Karpas-422 (cell line): ENCODE results near the gene DBF4B. TPM values are rescaled to one million over a fixed set of nuclear protein-coding genes. Genes with fewer than 3 reads are reported as not detected.
A peak's percentile ranks its signal among the peaks of the same experiment; 100 is the strongest.

Source experiments
- DNase-seq: peaks from one replicate; pipeline ENCODE4 v3.0.0-alpha.2; 2015
- H2AFZ ChIP-seq: fragments of 200-600 bp; sonication (generic); 2 replicates; pipeline ENCODE4 v1.6.1; 2014; ENCODE audit warnings: antibody characterized with exemption, low read length, mixed read lengths
- H3K27ac ChIP-seq: fragments of 200-600 bp; sonication (generic); 2 replicates; pipeline ENCODE4 v1.5.1; 2014; ENCODE audit warnings: mild to moderate bottlenecking, low read length, moderate library complexity
- H3K27me3 ChIP-seq: fragments of 200-600 bp; sonication (generic); 2 replicates; pipeline ENCODE4 v1.6.1; 2014; ENCODE audit warnings: low read length, mixed read lengths
- H3K36me3 ChIP-seq: fragments of 200-600 bp; sonication (generic); 2 replicates; pipeline ENCODE4 v1.6.1; 2014; ENCODE audit warnings: low read length, mixed read lengths; ENCODE audit not compliant: insufficient read depth
- H3K4me1 ChIP-seq: fragments of 200-600 bp; sonication (generic); 2 replicates; pipeline ENCODE4 v1.6.1; 2014; ENCODE audit warnings: mild to moderate bottlenecking, low read length, mixed read lengths
- H3K4me2 ChIP-seq: fragments of 200-600 bp; sonication (generic); 2 replicates; pipeline ENCODE4 v1.6.1; 2014; ENCODE audit warnings: low read length, low read depth, mild to moderate bottlenecking; ENCODE audit not compliant: poor library complexity, severe bottlenecking
- H3K4me3 ChIP-seq: fragments of 200-600 bp; sonication (generic); 2 replicates; pipeline ENCODE4 v1.5.1; 2014; ENCODE audit warnings: mild to moderate bottlenecking, antibody characterized with exemption, low read length, mixed read lengths
- H3K79me2 ChIP-seq: fragments of 200-600 bp; sonication (generic); 2 replicates; pipeline ENCODE4 v1.6.1; 2014; ENCODE audit warnings: mild to moderate bottlenecking, low read length, mixed read lengths
- H3K9ac ChIP-seq: fragments of 200-600 bp; sonication (generic); 2 replicates; pipeline ENCODE4 v1.6.0; 2014; ENCODE audit warnings: low read length
- H3K9me2 ChIP-seq: fragments of 200-600 bp; sonication (generic), shearing (Covaris generic); replicated peaks from 2 replicates; pipeline ENCODE4 v1.6.0; 2014; ENCODE audit warnings: mild to moderate bottlenecking, low read length, moderate library complexity; ENCODE audit not compliant: insufficient read depth
- H3K9me3 ChIP-seq: fragments of 300-700, 200-600 bp; sonication (generic); 2 replicates; pipeline ENCODE4 v1.6.1; 2014; ENCODE audit warnings: low read length, mixed read lengths
- H4K20me1 ChIP-seq: fragments of 200-600 bp; sonication (generic); 2 replicates; pipeline ENCODE4 v1.6.1; 2014; ENCODE audit warnings: mild to moderate bottlenecking, antibody characterized with exemption, low read length, low read depth; ENCODE audit not compliant: insufficient read depth
- total RNA-seq: library from RNA; depleted of rRNA; stranded (reverse); fragments of >200 nt; shearing (Covaris generic); gene quantifications from 2 replicates; pipeline ENCODE4 v1.2.3, GENCODE V29; 2014; ENCODE audit warnings: low replicate concordance; rRNA removed

The DBF4B gene, protein sequence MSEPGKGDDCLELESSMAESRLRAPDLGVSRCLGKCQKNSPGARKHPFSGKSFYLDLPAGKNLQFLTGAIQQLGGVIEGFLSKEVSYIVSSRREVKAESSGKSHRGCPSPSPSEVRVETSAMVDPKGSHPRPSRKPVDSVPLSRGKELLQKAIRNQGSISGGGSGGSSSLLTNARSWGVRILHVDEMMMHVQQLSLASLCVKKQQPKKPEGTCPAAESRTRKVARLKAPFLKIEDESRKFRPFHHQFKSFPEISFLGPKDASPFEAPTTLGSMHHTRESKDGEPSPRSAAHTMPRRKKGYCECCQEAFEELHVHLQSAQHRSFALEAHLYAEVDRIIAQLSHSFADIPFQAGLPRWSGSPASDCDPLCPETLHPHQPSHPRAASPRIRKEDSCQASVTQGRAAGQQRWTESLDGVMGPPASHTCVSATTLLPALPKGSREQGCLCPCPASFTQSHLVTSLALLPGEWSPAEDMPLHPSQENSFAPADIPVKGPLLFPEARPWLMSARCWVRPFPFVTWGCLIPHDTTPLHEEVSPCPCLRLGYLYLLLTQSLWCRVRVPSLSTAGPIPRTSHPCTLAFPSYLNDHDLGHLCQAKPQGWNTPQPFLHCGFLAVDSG
- total RNA-seq, result 11.6 and 16.2 TPM in 2 replicates

DNA sequence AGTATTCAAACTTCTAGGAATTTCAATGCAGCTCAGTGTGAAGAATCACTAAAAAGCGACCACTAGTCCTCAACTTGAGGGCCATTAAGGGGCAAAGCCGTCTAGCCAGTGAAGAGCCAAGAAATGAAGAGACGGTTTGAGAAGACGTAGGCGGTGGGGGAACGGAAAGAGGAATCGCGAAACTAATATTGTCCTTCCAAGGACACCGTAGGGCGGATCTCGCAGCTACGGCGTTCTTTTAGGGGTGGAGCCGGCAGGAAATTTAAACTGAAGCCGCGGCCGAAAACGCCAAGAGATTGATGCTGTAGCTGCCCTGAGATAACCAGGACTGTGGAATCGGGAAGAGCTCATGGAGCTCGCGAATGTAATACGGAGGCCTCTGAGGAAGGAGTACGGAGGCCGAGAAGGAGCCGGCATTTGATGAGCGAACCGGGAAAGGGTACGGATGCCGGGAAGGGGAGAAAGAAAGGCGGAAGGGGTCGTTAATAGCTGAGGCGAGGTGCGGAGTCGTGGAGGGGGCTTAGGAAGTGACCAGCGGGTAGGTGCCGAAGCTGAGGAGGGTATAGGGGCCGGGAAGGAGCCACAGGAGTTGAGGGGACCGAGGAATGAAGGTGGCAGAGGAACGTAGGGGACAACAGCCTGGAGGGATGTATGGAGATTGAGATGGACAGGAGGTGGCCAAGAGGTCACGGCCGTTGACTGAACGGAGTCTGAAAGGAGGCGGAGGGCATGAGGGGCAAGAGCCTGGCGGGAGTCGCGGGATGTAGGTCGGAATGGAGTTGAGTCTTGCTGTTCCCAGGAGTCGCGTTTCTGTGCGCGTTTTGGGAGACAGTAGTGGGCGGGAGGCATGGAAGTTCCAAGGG, at the start of gene DBF4B:
Gene DBF4B (plus strand): TSS at position 265 of the 863 bp plus-strand sequence. CDS start 156 bp downstream, at position 421.
- Histone ChIP-seq H3K9ac (peak within 1 kb of the TSS; percentile 98), H3K27ac (peak within 1 kb of the TSS; percentile 54), H4K20me1 (no peaks in the 10 kb centered on the region), H3K4me2 (peak within 1 kb of the TSS; percentile 95), H3K9me2 (no peaks in the 10 kb centered on the region), H3K9me3 (no peaks in the 10 kb centered on the region), H3K36me3 (peaks cover 3% of the 10 kb centered on the region; the same call in 1 of the 2 replicates), H3K4me3 (peak within 1 kb of the TSS; percentile 98), H3K4me1 (peaks cover 18% of the 10 kb centered on the region), H3K27me3 (no peaks in the 10 kb centered on the region), H3K79me2 (peaks cover 33% of the 10 kb centered on the region), H2AFZ (peak within 1 kb of the TSS; percentile 96)
- peak; percentile 97 for DNase-seq

DNA sequence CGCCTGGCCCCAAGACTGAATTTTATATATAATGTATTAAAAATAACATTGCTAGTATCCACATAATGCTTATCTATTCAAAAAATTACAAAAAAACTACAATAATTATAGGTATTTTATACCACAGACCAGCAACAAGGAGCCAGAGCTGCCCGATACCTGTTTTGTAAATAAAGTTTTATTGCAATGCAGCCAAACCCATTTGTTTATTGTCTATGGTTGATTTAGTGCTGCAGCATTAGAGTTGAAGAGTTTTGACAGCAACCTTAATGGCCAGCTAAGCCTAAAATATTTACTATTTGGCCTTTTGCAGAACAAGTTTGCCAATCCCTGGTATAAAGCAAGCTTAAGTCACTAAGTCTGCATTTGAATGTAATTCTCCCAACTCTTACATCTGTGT, 46.6 kb upstream of the DBF4B start:
- no peak overlapping the region for H3K4me2 ChIP-seq
- no peaks in the 10 kb centered on the region for H3K27me3 ChIP-seq
- DNase-seq, result no peak
- H3K4me1 ChIP-seq, result peaks cover 6% of the 10 kb centered on the region
- H3K9me3 ChIP-seq, result no peaks in the 10 kb centered on the region
- H3K4me3 ChIP-seq, result no peak overlapping the region
- H3K36me3 ChIP-seq, result no peaks in the 10 kb centered on the region
- no peaks in the 10 kb centered on the region for H4K20me1 ChIP-seq
- H3K79me2 ChIP-seq, result no peaks in the 10 kb centered on the region
- no peak overlapping the region for H3K27ac ChIP-seq
- no peak overlapping the region for H2AFZ ChIP-seq
- no peak overlapping the region for H3K9ac ChIP-seq
- H3K9me2 ChIP-seq, result no peaks in the 10 kb centered on the region

DNA sequence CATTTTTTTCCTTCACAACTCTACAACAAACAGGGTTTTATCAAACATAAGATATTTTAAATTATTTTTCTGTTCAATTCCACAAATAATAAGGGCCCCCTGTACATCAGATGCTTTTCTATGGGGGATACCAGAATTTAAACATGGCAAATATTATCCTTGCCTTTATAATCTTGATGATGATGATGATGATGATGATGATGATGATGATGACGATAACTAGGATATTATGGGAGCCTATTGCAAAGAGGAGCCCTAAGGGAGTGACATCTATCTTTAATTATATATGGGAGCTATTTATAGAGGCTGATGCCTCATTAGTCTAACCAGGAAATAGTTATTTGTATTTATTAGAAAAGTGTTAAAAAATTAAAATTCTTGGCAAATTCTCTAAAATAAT, 45.4 kb upstream of the DBF4B start:
- Histone ChIP-seq H3K4me3 (no peak overlapping the region), H3K9ac (no peak overlapping the region), H3K4me2 (no peak overlapping the region), H4K20me1 (no peaks in the 10 kb centered on the region), H2AFZ (no peak overlapping the region), H3K4me1 (peaks cover 6% of the 10 kb centered on the region), H3K27me3 (no peaks in the 10 kb centered on the region), H3K79me2 (no peaks in the 10 kb centered on the region), H3K36me3 (no peaks in the 10 kb centered on the region), H3K9me2 (no peaks in the 10 kb centered on the region), H3K27ac (no peak overlapping the region), H3K9me3 (no peaks in the 10 kb centered on the region)
- no peak for DNase-seq

DNA sequence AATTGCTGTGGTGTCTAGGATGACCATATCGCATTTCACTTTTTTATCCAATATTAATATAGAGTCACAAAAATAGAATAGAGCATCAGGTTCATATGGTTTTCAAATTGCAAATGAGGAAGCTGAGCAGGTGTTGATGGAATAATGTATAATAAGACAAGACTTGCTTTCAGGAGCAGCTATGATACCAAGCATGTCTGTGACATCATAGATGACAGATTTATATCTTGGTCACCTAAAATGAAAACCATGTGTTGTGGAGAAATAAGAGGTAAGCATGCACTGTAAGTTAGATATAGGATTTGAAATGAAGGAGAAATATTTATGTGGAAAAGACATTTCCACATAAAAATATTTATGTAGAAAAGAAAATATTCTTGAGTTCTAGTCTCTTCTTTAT, 43.6 kb upstream of the DBF4B start:
- Histone ChIP-seq H3K4me3 (no peak overlapping the region), H3K4me2 (no peak overlapping the region), H3K36me3 (no peaks in the 10 kb centered on the region), H3K9me2 (no peaks in the 10 kb centered on the region), H3K27ac (no peak overlapping the region), H2AFZ (no peak overlapping the region), H3K4me1 (peaks cover 6% of the 10 kb centered on the region), H4K20me1 (no peaks in the 10 kb centered on the region), H3K9me3 (no peaks in the 10 kb centered on the region), H3K79me2 (no peaks in the 10 kb centered on the region), H3K27me3 (no peaks in the 10 kb centered on the region), H3K9ac (no peak overlapping the region)
- no peak for DNase-seq

DNA sequence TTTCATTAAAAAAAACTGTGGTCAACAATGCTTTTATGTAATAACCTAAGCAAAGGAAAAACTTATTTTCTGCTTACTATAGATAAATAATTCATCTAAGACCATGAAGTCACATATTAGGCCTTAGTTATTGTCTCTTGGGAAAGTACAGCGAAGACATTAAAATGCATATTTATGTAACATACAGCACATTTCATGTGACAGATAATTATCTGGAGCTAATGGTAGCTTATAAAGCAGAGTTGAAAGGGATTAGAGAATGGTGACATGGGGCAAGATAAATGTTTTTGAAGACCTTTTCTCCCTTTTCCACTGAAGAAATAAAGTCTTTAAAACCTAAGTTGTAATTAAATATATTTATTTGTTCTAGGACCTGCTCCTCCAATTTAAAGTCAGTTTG, 42.5 kb upstream of the DBF4B start:
- no peaks in the 10 kb centered on the region for H3K79me2 ChIP-seq
- H3K27ac ChIP-seq, result no peak overlapping the region
- H3K4me3 ChIP-seq, result no peak overlapping the region
- H3K9ac ChIP-seq, result no peak overlapping the region
- no peak overlapping the region for H2AFZ ChIP-seq
- no peaks in the 10 kb centered on the region for H3K9me3 ChIP-seq
- H3K4me1 ChIP-seq, result peaks cover 6% of the 10 kb centered on the region
- no peaks in the 10 kb centered on the region for H4K20me1 ChIP-seq
- no peaks in the 10 kb centered on the region for H3K27me3 ChIP-seq
- no peaks in the 10 kb centered on the region for H3K36me3 ChIP-seq
- DNase-seq, result no peak
- H3K4me2 ChIP-seq, result no peak overlapping the region
- no peaks in the 10 kb centered on the region for H3K9me2 ChIP-seq

DNA sequence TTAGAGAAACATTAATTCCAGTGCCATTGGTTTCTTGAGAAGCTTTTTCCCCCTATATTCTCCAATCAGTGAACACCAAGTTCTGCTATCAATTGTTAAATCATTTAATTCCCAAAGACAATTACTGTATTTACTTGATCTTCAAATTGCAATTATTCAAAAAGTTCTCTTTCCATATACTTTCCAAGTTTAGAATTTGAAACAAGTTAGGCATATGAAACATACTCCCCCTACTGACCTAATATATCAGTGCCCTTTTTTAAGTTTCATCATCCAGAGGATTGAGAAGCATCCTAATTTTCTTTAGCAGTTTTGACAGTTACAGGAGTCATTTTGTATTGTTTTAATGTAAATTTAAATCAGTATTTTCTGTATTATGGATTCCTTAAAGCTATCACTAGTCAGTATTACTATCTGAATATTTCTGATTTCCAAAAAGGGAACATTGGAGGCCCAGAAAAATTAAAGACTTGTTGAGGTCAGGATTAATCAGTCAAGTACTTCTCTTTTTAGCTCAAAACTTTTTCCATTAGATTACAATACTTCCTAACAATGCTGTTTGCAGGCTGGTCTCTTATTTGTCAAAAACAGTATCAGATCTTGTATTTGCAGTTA, 35.9 kb upstream of the DBF4B start:
- Histone ChIP-seq H3K79me2 (no peaks in the 10 kb centered on the region), H4K20me1 (no peaks in the 10 kb centered on the region), H3K4me3 (no peak overlapping the region), H3K27ac (no peak overlapping the region), H3K4me2 (no peak overlapping the region), H3K27me3 (no peaks in the 10 kb centered on the region), H2AFZ (no peak overlapping the region), H3K9me3 (no peaks in the 10 kb centered on the region), H3K4me1 (no peaks in the 10 kb centered on the region), H3K9me2 (no peaks in the 10 kb centered on the region), H3K9ac (no peak overlapping the region), H3K36me3 (no peaks in the 10 kb centered on the region)
- DNase-seq, result peak; percentile 63

DNA sequence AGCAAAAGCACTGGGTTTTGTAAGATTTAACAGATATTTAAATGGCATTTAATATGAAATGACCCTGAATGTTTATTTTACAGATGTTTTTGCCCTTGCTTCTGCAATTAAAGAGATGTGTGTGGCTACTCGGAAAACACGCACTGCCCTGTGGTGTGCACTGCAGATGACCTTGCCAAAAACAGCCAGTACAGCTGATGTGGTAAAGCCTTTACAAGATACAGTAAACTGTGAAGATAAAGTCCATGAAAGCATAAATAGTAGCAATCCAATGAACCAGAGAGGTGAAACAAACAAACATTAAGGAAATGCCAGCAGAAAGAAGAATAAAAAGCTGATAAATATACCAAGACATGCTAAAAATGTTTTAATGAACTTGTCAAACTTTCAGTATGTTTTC, 34.6 kb upstream of the DBF4B start:
- Histone ChIP-seq H3K4me3 (no peak overlapping the region), H3K27me3 (no peaks in the 10 kb centered on the region), H3K27ac (no peak overlapping the region), H3K9me2 (no peaks in the 10 kb centered on the region), H3K9ac (no peak overlapping the region), H3K79me2 (no peaks in the 10 kb centered on the region), H3K4me1 (no peaks in the 10 kb centered on the region), H3K36me3 (peaks cover 8% of the 10 kb centered on the region; the same call in 1 of the 2 replicates), H3K4me2 (no peak overlapping the region), H2AFZ (no peak overlapping the region), H4K20me1 (no peaks in the 10 kb centered on the region), H3K9me3 (no peaks in the 10 kb centered on the region)
- no peak for DNase-seq
